ENCODE results near the gene NOPCHAP1.
"Not testable (repeated sequence)": the region's sequence is repeated elsewhere in the genome, so short reads cannot be mapped to it uniquely, and the experiment has no call there.

NOPCHAP1 gene

DNA sequence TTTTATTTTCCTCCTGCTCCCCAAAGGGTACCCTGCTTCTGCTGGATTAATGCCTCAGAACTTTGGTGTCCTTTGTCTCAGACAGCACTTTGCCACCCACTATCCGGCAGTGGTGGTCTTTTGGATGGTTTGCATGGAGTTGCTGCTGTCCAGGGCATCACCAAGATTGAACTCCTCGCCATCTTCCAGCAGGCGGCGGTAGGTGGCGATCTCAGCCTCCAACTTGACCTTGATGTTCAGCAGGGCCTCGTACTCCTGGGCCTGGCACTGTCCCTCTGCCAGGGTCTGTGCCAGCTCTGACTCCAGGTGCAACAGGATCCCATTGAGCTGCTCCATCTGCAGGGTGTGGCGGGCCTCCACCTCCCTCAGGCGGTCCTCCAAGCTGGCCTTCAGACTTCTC lies 9.4 kb upstream of the NOPCHAP1 start:
- Histone ChIP-seq H3K36me3 (ENCODE audit: control insufficient read depth, insufficient read depth, low read length) (no peaks in the 10 kb centered on the region), H3K4me2 (ENCODE audit: low read length) (no peak overlapping the region), H3K27ac (no peak overlapping the region), H3K9ac (no peak overlapping the region), H3K9me3 (ENCODE audit: control insufficient read depth, low read length) (no peaks in the 10 kb centered on the region), H3K4me3 (ENCODE audit: low read depth, low read length) (no peak overlapping the region), H2AFZ (no peak overlapping the region), H3K79me2 (no peaks in the 10 kb centered on the region), H3K27me3 (ENCODE audit: control insufficient read depth, insufficient read depth, low read length) (no peaks in the 10 kb centered on the region), H3K4me1 (no peaks in the 10 kb centered on the region)
- TF ChIP-seq, protein P1, sequence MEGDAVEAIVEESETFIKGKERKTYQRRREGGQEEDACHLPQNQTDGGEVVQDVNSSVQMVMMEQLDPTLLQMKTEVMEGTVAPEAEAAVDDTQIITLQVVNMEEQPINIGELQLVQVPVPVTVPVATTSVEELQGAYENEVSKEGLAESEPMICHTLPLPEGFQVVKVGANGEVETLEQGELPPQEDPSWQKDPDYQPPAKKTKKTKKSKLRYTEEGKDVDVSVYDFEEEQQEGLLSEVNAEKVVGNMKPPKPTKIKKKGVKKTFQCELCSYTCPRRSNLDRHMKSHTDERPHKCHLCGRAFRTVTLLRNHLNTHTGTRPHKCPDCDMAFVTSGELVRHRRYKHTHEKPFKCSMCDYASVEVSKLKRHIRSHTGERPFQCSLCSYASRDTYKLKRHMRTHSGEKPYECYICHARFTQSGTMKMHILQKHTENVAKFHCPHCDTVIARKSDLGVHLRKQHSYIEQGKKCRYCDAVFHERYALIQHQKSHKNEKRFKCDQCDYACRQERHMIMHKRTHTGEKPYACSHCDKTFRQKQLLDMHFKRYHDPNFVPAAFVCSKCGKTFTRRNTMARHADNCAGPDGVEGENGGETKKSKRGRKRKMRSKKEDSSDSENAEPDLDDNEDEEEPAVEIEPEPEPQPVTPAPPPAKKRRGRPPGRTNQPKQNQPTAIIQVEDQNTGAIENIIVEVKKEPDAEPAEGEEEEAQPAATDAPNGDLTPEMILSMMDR (IDR thresholded peaks at IDR 0.05): no peak

DNA sequence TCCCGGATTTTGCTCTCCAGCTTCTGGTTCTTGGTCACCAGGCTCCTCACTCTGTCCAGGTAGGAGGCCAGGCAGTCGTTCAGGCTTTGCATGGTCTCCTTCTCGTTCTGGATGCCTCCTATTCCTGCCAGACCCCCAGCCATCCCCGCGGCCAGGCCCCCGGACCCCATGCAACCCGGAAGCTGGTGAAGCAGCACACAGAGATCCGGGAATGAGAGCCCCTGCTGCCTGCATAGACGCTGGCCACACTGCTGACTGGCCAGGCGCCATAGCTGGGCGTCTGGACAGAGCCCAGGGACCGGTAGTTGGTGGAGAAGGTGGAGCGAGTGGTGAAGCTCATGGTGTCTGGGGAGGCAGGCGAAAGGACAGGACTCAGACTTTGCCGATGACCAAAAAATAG lies 8.4 kb upstream of the NOPCHAP1 start:
- H3K4me1 ChIP-seq; H3K36me3 ChIP-seq (ENCODE audit: control insufficient read depth, insufficient read depth, low read length); H2AFZ ChIP-seq; H3K4me2 ChIP-seq (ENCODE audit: low read length); H3K79me2 ChIP-seq; H3K9ac ChIP-seq; H3K9me3 ChIP-seq (ENCODE audit: control insufficient read depth, low read length); H3K4me3 ChIP-seq (ENCODE audit: low read depth, low read length); H3K27me3 ChIP-seq (ENCODE audit: control insufficient read depth, insufficient read depth, low read length); H3K27ac ChIP-seq: not testable (repeated sequence)

DNA sequence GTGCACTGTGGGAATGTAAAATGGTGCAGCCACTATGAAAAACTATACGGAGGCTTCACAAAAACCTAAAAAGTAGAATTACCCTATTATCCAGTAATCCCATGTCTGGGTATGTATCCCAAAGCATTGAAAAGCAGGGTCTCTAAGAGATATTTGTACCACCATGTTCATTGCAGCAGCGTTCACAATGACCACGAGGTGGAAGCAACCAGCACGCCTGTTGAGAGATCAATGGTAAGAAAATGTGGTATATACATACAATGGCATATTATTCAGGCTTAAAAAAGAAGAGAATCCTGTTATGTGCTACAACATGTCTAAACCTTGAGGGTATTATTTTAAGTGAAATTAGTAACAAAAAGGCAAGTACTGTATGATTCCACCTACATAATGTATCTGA lies 910 bp upstream of the NOPCHAP1 start:
- Histone ChIP-seq H3K79me2 (peaks cover 2% of the 10 kb centered on the region), H3K4me3 (ENCODE audit: low read depth, low read length) (no peak overlapping the region), H3K4me1 (peaks cover 8% of the 10 kb centered on the region), H3K27ac (no peak overlapping the region), H2AFZ (peak overlapping the region; percentile 83), H3K27me3 (ENCODE audit: control insufficient read depth, insufficient read depth, low read length) (no peaks in the 10 kb centered on the region), H3K9me3 (ENCODE audit: control insufficient read depth, low read length) (no peaks in the 10 kb centered on the region), H3K36me3 (ENCODE audit: control insufficient read depth, insufficient read depth, low read length) (no peaks in the 10 kb centered on the region), H3K4me2 (ENCODE audit: low read length) (no peak overlapping the region), H3K9ac (no peak overlapping the region)
- TF ChIP-seq, protein P1 (IDR thresholded peaks at IDR 0.05): no peak

DNA sequence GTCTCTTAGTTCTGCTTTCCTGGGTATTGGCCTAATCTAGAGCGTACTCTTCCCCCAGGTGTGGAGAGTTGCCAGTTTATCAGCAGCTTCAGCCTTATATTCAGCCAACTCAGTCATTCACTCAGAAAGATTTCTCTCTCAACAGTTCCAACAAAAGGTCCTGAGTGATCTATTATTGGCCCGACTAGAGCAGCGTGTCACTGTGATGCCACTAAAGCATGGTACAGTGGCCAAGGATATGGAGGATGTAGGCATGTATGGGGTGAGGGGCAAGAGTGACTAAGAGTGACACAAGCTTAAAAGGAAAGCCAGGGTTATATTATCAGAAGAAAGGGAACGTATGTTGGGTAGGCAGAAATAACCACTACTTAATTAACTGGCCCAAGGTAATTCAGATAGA lies 4.8 kb downstream of the NOPCHAP1 start:
- Histone ChIP-seq H2AFZ (no peak overlapping the region), H3K27me3 (ENCODE audit: control insufficient read depth, insufficient read depth, low read length) (no peaks in the 10 kb centered on the region), H3K36me3 (ENCODE audit: control insufficient read depth, insufficient read depth, low read length) (no peaks in the 10 kb centered on the region), H3K27ac (no peak overlapping the region), H3K4me2 (ENCODE audit: low read length) (no peak overlapping the region), H3K4me1 (peaks cover 8% of the 10 kb centered on the region), H3K9ac (no peak overlapping the region), H3K9me3 (ENCODE audit: control insufficient read depth, low read length) (no peaks in the 10 kb centered on the region), H3K4me3 (ENCODE audit: low read depth, low read length) (no peak overlapping the region), H3K79me2 (peaks cover 2% of the 10 kb centered on the region)
- TF ChIP-seq, protein P1 (IDR thresholded peaks at IDR 0.05): no peak

DNA sequence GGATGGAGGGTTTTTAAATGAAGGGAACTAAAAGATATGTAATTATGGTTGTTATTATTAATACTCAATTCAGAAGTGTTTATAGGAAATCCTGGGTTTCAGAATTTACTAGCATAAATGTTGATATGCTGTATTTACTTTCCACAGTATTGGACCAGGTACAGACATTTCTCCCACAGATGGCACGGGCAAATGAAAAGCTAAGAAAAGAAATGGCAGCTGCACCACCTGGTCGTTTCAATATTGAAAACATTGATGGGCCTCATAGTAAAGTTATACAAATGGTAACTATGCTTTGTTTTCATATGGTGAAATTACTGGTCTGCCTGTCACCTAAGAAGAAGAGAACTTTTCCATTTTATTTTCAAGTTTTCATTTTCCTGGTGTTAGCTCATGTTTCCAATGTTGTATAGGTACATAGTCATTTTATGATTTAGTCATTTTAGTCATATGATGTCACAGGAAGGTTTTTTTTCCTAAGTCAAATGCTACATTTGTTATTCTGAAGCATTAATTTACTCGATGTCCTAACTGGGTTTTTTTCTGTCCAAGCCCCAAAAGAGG lies 5.5 kb downstream of the NOPCHAP1 start:
- Histone ChIP-seq H3K4me2 (ENCODE audit: low read length) (no peak overlapping the region), H3K36me3 (ENCODE audit: control insufficient read depth, insufficient read depth, low read length) (no peaks in the 10 kb centered on the region), H3K4me3 (ENCODE audit: low read depth, low read length) (no peak overlapping the region), H3K9ac (no peak overlapping the region), H2AFZ (no peak overlapping the region), H3K27ac (no peak overlapping the region), H3K9me3 (ENCODE audit: control insufficient read depth, low read length) (no peaks in the 10 kb centered on the region), H3K4me1 (peaks cover 8% of the 10 kb centered on the region), H3K79me2 (peaks cover 4% of the 10 kb centered on the region), H3K27me3 (ENCODE audit: control insufficient read depth, insufficient read depth, low read length) (no peaks in the 10 kb centered on the region)
- TF ChIP-seq, protein P1 (IDR thresholded peaks at IDR 0.05): no peak
